ENCODE results near the gene SMYD4.
A peak's percentile ranks its signal among the peaks of the same experiment; 100 is the strongest.
"Not testable (repeated sequence)": the region's sequence is repeated elsewhere in the genome, so short reads cannot be mapped to it uniquely, and the experiment has no call there.

SMYD4 gene

GRCh38 chr17:1782171-1782567 is 47.5 kb downstream of the SMYD4 start:
- DNase-seq (ENCODE audit: low read depth in 2 of 2): no peak

GRCh38 chr17:1779571-1780131 is 50.1 kb downstream of the SMYD4 start:
- no peak for DNase-seq (ENCODE audit: low read depth in 2 of 2)

- DNase-seq (ENCODE audit: low read depth in 2 of 2): no peak
These were observed 52.8 kb downstream of the SMYD4 start for GRCh38 chr17:1776857-1777256.

- DNase-seq (ENCODE audit: low read depth in 2 of 2): no peak
These were observed 53.4 kb downstream of the SMYD4 start for GRCh38 chr17:1776328-1776727.

- no peak for DNase-seq (ENCODE audit: low read depth in 2 of 2)
These were observed 55.1 kb downstream of the SMYD4 start for GRCh38 chr17:1774390-1775176.

GRCh38 chr17:1773696-1774181 is 56.0 kb downstream of the SMYD4 start:
- DNase-seq (ENCODE audit: low read depth in 2 of 2): no peak

- DNase-seq (ENCODE audit: low read depth in 2 of 2): not testable (repeated sequence)
These were observed 56.6 kb downstream of the SMYD4 start for GRCh38 chr17:1773000-1773695.

GRCh38 chr17:1769822-1770477 is 59.8 kb downstream of the SMYD4 start:
- DNase-seq (ENCODE audit: low read depth in 2 of 2): peak in 1 of 2 experiments; percentile 3

- no peak for DNase-seq (ENCODE audit: low read depth in 2 of 2)
These were observed 62.3 kb downstream of the SMYD4 start for GRCh38 chr17:1767358-1767757.

- no peak for DNase-seq (ENCODE audit: low read depth in 2 of 2)
These were observed 63.1 kb downstream of the SMYD4 start for GRCh38 chr17:1766382-1767135.

GRCh38 chr17:1765576-1765975 is 64.1 kb downstream of the SMYD4 start:
- no peak for DNase-seq (ENCODE audit: low read depth in 2 of 2)

GRCh38 chr17:1764705-1765104 is 65.0 kb downstream of the SMYD4 start:
- not testable (repeated sequence) for DNase-seq (ENCODE audit: low read depth in 2 of 2)

GRCh38 chr17:1764284-1764683 is 65.4 kb downstream of the SMYD4 start:
- peak; percentile 2 to 13 for DNase-seq (ENCODE audit: low read depth in 2 of 2)

- no peak for DNase-seq (ENCODE audit: low read depth in 2 of 2)
These were observed 66.5 kb downstream of the SMYD4 start for GRCh38 chr17:1762901-1763898.

- DNase-seq (ENCODE audit: low read depth in 2 of 2): no peak
These were observed 67.3 kb downstream of the SMYD4 start for GRCh38 chr17:1762233-1762900.

GRCh38 chr17:1759529-1759928 is 70.2 kb downstream of the SMYD4 start:
- DNase-seq (ENCODE audit: low read depth in 2 of 2): no peak

- no peak for DNase-seq (ENCODE audit: low read depth in 2 of 2)
These were observed 70.9 kb downstream of the SMYD4 start for GRCh38 chr17:1758807-1759206.

- no peak for DNase-seq (ENCODE audit: low read depth in 2 of 2)
These were observed 73.9 kb downstream of the SMYD4 start for GRCh38 chr17:1755827-1756262.

- DNase-seq (ENCODE audit: low read depth in 2 of 2): no peak
These were observed 74.4 kb downstream of the SMYD4 start for GRCh38 chr17:1755252-1755826.
